ENCODE results near the gene ZNF277. TPM values are rescaled to one million over a fixed set of nuclear protein-coding genes. Genes with fewer than 3 reads are reported as not detected.

The ZNF277 gene
- total RNA-seq, 1 experiment from 2014 or later = 12.8 TPM

DNA sequence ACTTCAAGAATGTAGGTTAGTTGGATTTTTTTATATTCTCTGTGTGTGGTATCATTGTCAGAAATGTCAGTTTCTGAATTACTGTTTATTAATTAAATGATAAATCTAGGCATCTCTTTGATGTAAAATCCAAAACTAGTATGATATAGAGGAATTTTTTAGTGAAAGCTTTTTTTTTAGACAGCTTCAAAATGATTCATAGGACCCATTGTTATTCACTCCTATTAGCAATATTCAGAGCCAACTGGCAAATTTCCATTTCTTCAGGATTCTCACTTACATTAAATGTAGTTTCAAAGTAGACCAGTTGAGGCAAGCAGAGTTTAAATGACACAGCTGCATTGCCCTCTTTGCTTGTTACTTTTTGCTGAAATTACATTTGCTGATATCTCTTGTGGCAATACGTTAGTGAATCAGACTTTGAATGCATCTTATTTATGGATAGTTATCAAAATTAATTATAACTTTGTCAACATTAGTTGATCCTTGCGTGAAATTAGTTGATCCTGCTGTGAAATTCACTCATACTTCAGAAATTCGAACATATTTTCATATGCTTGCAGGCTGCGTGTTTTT, 20.3 kb downstream of the ZNF277 start:
- intact Hi-C loops (cut with micrococcal nuclease; ENCODE audit: unreplicated experiment) = no loop called here

DNA sequence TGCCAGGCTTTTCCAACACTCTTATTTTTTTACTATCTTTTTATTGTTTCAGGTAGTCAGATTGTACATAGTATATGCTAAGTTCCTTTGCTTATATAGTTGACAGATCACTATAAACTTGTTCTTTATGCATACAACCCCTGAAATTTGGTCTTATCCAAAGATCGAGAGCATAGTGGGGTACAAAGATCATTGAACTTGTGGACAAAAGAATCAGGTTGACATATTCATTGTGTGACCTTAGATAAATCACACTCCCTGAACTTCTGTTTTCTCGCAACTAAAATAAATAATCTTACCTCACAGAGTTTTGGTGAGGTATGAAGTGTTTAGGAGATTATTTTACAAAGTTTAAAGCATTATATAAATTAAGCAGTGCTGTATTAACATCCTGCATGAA, 22.1 kb downstream of the ZNF277 start:
- no peak for TF ChIP-seq TCF7L2 (IDR thresholded peaks at IDR 0.05; ENCODE audit: low read depth, low read length)
- no peak for TF ChIP-seq SIN3A (IDR thresholded peaks at IDR 0.05; ENCODE audit: borderline replicate concordance, insufficient read depth, low read depth, low read length)
- TF ChIP-seq, protein P1, sequence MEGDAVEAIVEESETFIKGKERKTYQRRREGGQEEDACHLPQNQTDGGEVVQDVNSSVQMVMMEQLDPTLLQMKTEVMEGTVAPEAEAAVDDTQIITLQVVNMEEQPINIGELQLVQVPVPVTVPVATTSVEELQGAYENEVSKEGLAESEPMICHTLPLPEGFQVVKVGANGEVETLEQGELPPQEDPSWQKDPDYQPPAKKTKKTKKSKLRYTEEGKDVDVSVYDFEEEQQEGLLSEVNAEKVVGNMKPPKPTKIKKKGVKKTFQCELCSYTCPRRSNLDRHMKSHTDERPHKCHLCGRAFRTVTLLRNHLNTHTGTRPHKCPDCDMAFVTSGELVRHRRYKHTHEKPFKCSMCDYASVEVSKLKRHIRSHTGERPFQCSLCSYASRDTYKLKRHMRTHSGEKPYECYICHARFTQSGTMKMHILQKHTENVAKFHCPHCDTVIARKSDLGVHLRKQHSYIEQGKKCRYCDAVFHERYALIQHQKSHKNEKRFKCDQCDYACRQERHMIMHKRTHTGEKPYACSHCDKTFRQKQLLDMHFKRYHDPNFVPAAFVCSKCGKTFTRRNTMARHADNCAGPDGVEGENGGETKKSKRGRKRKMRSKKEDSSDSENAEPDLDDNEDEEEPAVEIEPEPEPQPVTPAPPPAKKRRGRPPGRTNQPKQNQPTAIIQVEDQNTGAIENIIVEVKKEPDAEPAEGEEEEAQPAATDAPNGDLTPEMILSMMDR (IDR thresholded peaks at IDR 0.05) = no peak
- no peak for TF ChIP-seq POLR2AphosphoS5 (IDR thresholded peaks at IDR 0.05; ENCODE audit: low read depth, low read length)
- TF ChIP-seq, protein P2, sequence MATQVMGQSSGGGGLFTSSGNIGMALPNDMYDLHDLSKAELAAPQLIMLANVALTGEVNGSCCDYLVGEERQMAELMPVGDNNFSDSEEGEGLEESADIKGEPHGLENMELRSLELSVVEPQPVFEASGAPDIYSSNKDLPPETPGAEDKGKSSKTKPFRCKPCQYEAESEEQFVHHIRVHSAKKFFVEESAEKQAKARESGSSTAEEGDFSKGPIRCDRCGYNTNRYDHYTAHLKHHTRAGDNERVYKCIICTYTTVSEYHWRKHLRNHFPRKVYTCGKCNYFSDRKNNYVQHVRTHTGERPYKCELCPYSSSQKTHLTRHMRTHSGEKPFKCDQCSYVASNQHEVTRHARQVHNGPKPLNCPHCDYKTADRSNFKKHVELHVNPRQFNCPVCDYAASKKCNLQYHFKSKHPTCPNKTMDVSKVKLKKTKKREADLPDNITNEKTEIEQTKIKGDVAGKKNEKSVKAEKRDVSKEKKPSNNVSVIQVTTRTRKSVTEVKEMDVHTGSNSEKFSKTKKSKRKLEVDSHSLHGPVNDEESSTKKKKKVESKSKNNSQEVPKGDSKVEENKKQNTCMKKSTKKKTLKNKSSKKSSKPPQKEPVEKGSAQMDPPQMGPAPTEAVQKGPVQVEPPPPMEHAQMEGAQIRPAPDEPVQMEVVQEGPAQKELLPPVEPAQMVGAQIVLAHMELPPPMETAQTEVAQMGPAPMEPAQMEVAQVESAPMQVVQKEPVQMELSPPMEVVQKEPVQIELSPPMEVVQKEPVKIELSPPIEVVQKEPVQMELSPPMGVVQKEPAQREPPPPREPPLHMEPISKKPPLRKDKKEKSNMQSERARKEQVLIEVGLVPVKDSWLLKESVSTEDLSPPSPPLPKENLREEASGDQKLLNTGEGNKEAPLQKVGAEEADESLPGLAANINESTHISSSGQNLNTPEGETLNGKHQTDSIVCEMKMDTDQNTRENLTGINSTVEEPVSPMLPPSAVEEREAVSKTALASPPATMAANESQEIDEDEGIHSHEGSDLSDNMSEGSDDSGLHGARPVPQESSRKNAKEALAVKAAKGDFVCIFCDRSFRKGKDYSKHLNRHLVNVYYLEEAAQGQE (IDR thresholded peaks at IDR 0.05; ENCODE audit: insufficient read depth in 1 of 2, low read depth in 2 of 2, low read length in 1 of 2) = no peak
- in situ Hi-C loops (cut with HindIII; ENCODE audit: low pct_unique_long_range_greater_than_20kb, low sequenced_read_pairs) = no loop called here
- intact Hi-C loops (cut with micrococcal nuclease; ENCODE audit: unreplicated experiment) = no loop called here
- Histone ChIP-seq H3K4me3 (ENCODE audit: low read depth in 2 of 2, low read length in 2 of 2) (no peak overlapping the region), H3K9me3 (ENCODE audit: control insufficient read depth, insufficient read depth, low read depth, low read length) (no peaks in the 10 kb centered on the region), H3K27ac (ENCODE audit: low read length) (no peak overlapping the region), H3K4me1 (ENCODE audit: control insufficient read depth, insufficient read depth, low read length) (no peaks in the 10 kb centered on the region; the same call in 1 of the 2 replicates), H3K36me3 (ENCODE audit: control insufficient read depth, insufficient read depth, low read length) (no peaks in the 10 kb centered on the region), H3K27me3 (ENCODE audit: control insufficient read depth, insufficient read depth, low read length) (no peaks in the 10 kb centered on the region)
- ChIA-PET CTCF (no interaction called here), POLR2A (no interaction called here)
- ATAC-seq = no peak
- no TSS peak for BruUV-seq (replicated peaks)
- DNase-seq (ENCODE audit: low read depth, low spot score) = no peak

More for the DNA sequence above, 20.3 kb downstream of the ZNF277 start:
- no peaks in the 10 kb centered on the region for H3K36me3 ChIP-seq (ENCODE audit: control insufficient read depth, insufficient read depth, low read length)
- H3K9me3 ChIP-seq (ENCODE audit: control insufficient read depth, insufficient read depth, low read depth, low read length) = no peaks in the 10 kb centered on the region
- no peak for ATAC-seq
- CTCF ChIA-PET = no interaction called here
- no peak for DNase-seq (ENCODE audit: low read depth, low spot score)
- TF ChIP-seq TCF7L2 (IDR thresholded peaks at IDR 0.05; ENCODE audit: low read depth, low read length) = no peak
- TF ChIP-seq, protein P1 (IDR thresholded peaks at IDR 0.05) = no peak
- TF ChIP-seq, protein P2 (IDR thresholded peaks at IDR 0.05; ENCODE audit: insufficient read depth in 1 of 2, low read depth in 2 of 2, low read length in 1 of 2) = no peak
- TF ChIP-seq POLR2AphosphoS5 (IDR thresholded peaks at IDR 0.05; ENCODE audit: low read depth, low read length) = no peak
- TF ChIP-seq SIN3A (IDR thresholded peaks at IDR 0.05; ENCODE audit: borderline replicate concordance, insufficient read depth, low read depth, low read length) = no peak
- no peaks in the 10 kb centered on the region for H3K27me3 ChIP-seq (ENCODE audit: control insufficient read depth, insufficient read depth, low read length)
- BruUV-seq (replicated peaks) = no TSS peak
- H3K27ac ChIP-seq (ENCODE audit: low read length) = no peak overlapping the region
- no peaks in the 10 kb centered on the region for H3K4me1 ChIP-seq (ENCODE audit: control insufficient read depth, insufficient read depth, low read length)
- in situ Hi-C loops (cut with HindIII; ENCODE audit: low pct_unique_long_range_greater_than_20kb, low sequenced_read_pairs) = no loop called here
- no peak overlapping the region for H3K4me3 ChIP-seq (ENCODE audit: low read depth in 2 of 2, low read length in 2 of 2)
- POLR2A ChIA-PET = interaction anchor here (0.6 kb wide), 1 partner anchor 8 kb away, joined by 3 read pairs; no protein-coding TSS in a partner anchor
